Fibroblast of skin of right biceps (primary cell): Measurements from ENCODE around the gene ARMS2.

Experiments
- DNase-seq: peaks from one replicate; pipeline ENCODE4 v3.0.0-alpha.2; 2013

Gene ARMS2

DNA sequence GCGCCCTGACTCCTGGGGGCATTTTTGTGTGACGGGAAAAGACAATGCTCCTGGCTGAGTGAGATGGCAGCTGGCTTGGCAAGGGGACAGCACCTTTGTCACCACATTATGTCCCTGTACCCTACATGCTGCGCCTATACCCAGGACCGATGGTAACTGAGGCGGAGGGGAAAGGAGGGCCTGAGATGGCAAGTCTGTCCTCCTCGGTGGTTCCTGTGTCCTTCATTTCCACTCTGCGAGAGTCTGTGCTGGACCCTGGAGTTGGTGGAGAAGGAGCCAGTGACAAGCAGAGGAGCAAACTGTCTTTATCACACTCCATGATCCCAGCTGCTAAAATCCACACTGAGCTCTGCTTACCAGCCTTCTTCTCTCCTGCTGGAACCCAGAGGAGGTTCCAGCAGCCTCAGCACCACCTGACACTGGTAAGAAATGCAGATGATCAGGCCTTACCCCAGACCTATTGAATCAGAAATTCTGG lies at the start of gene ARMS2:
Gene ARMS2, plus strand, starts transcription at position 51 of the 478 bp plus-strand sequence. Its CDS starts 75 bp downstream, at position 126.
- DNase-seq = no peak

DNA sequence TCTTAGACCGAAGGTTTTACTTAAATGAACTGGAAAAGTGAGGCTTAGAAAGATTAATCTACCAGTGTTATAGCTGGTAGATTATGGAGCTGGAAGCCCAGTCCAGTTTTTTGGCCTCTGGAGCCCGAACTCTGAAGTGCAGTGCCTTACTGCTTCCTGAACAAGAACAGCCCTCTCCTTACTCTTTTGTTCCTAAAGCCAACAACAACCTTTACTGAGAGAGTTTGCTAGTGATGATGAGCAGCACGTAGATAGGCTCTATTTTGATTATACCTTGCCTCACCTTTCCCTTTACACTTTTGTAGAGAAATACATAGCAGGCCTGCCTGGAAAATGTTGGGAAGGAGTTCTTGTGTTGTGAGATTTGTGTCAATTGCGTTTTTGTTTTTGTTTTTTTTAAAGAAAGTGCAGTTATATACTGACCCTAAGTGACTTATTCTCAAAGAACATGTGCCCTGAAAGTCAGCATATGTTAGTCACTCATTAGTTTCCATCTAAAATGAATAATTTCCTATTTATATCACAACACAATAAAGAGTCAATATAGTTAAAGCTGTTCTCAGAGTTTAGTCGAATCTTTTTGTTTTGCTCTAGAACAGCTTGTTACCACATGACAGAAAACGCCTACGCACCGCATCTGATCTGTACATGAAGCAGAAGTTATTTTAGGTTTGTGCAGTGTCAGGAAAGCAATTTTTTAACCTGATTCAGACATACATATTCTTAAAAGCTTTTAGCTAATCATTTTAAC lies 46.9 kb upstream of the ARMS2 start:
- DNase-seq = peak; percentile 19

GRCh38 chr10:122413327-122413726 lies 41.1 kb upstream of the ARMS2 start:
- no peak for DNase-seq

- DNase-seq = peak; percentile 60
These were observed 36.8 kb upstream of the ARMS2 start for GRCh38 chr10:122417667-122418066.

DNA sequence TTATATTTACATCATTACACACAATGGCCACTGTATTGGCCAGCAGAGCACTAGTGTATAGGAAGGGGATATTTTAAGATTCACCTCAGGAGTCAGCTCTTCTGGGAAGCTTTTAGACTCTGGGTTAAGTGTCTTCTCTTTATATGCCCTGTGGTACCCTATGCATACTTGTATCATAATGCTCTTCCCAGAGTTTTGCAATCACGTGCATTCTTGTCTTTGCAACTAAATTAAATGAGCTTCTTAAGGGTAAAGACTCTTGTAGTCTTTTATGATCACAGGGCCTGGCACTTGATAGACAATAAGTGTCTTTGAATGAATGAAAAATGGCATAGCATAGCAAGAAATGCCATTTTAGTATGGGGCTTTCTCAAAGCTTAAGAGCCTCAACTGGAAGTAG lies 35.4 kb upstream of the ARMS2 start:
- DNase-seq = no peak

DNA sequence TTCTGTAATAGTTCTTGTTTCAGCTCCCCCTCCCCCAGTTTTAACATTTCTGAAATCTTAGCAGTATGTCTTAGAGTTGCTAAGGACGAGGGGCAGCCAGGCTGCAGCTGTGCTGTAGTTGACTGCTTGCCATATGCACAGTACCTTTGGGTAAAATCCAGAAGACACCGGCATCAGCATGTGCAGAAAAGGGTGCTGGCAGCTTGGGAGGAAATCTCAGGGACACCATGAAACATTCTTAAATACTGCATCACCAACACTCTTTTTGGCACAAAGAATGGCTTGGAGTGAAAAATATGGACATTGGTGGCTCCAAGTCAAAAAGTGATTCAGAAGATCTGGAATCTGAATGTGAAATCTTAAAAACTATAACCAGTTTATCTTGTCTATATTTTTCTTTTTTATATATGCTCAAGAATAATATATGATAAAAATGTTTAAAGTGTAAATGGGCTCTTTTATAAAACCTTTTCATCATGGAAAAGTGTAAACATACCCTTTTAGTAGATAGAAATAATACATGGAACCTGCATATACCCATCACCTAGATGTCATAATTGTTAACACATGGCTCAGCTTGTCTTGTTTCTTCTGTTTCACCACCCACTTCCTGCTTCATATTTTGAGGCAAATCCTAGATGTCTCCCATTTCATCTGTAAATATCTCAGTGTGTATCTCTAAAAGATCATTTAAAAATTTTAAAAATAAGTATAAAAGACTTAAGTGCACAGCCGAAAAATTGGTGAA lies 34.4 kb upstream of the ARMS2 start:
- peak; percentile 87 for DNase-seq

DNA sequence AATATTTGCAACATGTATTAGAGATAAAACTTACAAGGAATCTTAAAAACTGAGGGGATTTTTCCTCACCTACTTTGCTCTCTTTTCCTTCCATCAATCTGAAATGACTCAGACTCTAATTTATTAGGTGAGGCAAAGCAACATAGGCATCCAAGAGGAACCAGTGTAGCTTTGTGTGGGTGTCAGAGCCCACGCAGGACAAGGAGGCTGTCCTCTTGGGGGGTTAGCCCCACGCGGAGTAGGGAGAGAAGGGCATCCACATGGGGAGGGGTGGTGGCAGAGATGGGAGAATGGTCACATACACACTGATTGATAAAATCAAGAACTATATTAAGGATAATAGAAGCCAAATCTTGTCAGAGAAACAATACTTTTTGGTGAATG lies 33.8 kb upstream of the ARMS2 start:
- DNase-seq = no peak

- peak; percentile 8 for DNase-seq
These were observed 33.3 kb upstream of the ARMS2 start for GRCh38 chr10:122421054-122421625.

- no peak for DNase-seq
These were observed 32.7 kb upstream of the ARMS2 start for GRCh38 chr10:122421742-122422141.

DNA sequence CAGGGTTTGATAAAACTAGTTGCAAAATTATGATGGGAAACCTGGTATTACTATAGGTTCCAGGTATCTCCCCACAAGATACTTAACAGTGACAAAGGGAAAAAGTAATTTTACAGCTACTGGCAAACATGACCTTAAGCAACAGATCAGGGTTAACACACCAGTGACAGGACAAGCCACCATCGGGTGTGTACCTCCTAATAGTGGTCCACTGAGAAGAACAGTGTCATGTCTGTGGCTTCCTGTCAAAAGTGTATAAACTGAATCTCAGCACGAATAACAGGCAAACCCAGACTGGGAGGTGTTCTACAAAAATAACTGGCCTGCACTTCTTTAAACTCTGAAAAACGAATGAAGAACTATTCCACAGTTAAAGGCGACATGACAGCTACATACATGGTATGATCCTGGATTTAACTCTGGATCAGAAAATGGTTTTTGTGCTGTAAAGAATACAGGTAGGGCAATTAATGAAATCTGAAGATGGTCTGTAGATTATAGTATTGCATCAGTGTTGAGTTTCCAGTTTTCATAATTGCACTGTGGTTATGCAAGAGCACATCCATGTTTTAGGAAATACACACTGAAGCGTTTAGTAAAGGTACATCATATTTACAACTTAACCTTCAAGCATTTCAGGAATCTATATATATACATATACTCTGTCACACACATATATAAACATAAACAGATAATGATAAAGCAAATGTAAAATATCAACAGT lies 32.0 kb upstream of the ARMS2 start:
- DNase-seq = no peak

GRCh38 chr10:122424059-122424458 lies 30.4 kb upstream of the ARMS2 start:
- DNase-seq = no peak

- no peak for DNase-seq
These were observed 27.6 kb upstream of the ARMS2 start for GRCh38 chr10:122426829-122427228.

- no peak for DNase-seq
These were observed 27.2 kb upstream of the ARMS2 start for GRCh38 chr10:122427280-122427679.

DNA sequence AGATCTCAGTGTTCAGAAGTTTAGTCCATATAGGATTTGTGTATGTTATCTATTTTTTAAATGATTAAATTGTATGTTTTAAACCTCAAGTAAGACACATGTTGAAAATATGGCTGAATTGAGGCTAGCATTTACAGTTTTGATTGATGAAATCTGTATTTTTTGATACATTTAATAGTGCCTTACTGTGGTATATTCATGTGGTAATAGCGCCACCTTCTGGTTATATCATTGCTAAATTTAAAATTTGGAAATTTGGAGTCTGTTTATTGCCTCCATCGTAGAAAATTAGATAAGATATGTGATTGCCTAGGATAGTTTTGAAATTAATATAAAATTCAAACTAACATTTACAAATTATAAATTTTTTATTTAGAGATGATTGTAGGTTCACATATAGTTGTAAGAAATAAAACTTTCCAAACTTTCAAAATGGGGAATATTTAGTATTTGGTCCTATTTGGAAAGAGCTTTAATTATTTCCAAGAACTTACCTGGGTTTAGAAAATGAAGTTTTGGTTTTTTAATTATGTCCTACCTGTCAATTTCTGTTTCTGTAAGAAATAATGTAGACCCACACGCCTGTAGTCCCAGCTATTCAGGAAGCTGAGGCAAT lies 19.1 kb upstream of the ARMS2 start:
- DNase-seq = peak; percentile 40

GRCh38 chr10:122441961-122442360 lies 12.5 kb upstream of the ARMS2 start:
- DNase-seq = peak; percentile 62

DNA sequence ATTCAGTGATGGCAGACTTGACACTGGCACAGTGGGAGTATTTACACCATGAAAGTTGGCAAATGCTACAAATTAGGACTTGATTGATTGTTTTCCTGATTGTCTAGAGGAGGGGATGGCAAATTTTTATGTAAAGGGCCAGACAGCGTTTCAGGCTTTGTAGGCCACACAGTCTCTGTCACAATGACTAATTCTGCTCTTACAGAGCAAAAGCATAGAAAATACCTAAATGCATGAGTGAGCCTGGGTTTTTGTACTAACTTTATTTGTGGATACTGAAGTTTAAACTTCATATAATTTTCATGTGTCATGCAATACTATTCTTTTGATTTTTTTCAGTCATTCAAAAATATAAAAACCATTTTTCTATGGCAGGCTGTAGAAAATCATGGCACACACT lies 9.0 kb upstream of the ARMS2 start:
- peak; percentile 20 for DNase-seq

DNA sequence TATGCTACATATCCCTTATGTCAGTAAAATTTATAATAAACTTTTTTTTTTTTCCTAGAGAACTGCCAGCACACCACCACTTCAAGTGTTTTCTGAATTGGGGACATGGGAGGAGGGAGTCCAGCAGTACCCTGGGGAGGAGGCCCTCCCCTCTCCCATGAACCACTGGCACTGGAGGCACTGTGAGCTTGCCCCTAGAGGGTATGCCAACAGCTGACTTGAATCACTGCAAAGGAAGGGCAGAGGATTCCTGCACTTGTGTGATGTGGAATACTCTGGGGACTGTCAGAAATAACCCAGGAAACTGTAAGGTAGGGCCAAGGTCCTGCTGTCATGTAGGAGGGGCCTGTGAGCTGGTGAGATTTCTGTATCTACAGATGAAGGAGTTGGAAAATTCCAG lies 8.5 kb upstream of the ARMS2 start:
- no peak for DNase-seq

GRCh38 chr10:122446668-122447423 lies 7.6 kb upstream of the ARMS2 start:
- DNase-seq = no peak

DNA sequence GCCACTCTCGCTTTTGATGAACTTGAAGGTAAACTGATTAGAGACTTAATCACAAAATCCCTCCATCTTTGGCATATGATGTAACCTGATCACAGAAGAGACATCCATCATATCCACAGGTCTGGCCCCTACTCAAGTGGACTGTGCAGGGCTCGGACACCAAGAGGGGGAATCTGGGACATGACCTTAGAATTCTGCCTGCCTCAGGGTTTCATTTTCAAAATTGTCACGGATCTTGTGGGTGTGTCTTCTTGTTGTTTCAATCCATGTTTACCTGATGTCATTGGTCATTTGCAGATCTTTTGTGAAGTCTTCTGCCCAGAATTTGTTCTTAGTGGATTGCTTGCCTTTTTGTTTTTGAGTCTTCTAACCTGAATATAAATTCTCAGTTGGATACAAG lies 5.9 kb upstream of the ARMS2 start:
- DNase-seq = no peak

DNA sequence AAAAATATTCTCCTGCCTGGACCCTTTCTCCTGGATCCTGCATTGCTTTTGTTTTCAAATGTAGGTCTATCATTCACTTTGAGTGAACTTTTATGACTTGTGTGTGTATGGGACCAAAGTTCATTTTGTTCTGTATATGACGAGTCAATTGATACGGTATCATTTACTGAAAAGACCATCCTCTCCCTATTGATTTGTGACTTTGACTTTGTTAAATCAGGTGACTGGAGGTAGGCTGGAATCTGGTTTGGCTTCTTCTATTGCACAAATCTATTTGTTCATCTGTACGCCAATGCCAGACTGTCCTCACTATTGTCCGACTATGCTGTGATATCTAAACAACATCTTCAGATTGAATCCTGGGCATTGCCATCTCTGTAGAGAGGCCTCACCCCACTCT lies 5.3 kb upstream of the ARMS2 start:
- no peak for DNase-seq

GRCh38 chr10:122450353-122450990 lies 4.0 kb upstream of the ARMS2 start:
- no peak for DNase-seq

DNA sequence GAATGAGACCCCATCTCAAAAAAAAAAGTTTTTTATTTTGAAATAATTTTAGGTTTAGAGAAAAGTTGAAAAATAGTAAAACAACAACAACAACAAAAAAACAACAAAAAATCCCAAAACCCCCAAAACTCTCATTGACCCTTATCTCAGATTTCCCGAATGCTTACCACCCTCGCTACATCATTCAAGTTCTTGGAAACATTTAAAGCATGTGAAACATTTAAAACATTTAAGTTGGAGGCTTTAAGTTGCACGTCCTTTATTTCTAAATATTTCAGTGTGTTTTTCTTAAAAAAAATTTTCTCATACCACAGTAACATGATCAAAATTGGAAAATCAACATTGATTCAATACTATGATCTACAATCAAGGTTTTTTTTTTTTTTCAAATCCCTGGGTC lies 382 bp upstream of the ARMS2 start:
- DNase-seq = peak; percentile 39
